AG04449 (cell line): Measurements from ENCODE around the gene PIK3CG.
"Not testable (repeated sequence)": the region's sequence is repeated elsewhere in the genome, so short reads cannot be mapped to it uniquely, and the experiment has no call there.

Experiments
- CTCF ChIA-PET: fragments of 350-600 bp; formaldehyde crosslinking; extraction: SDS; loops from one replicate; lab custom pipeline; 2021; ENCODE audit warnings: antibody characterized with exemption; lab: Yijun Ruan, JAX
- POLR2A ChIA-PET: fragments of 400-600, 350-600 bp; formaldehyde crosslinking; extraction: SDS; loops from one replicate; lab custom pipeline; 2020; ENCODE audit warnings: antibody characterized with exemption, inconsistent platforms; lab: Yijun Ruan, JAX
- DNase-seq: peaks from one replicate; pipeline ENCODE4 v3.0.0-alpha.2; 2010; ENCODE audit warnings: low read depth, low spot score
- H3K4me3 ChIP-seq: 2 replicates; pipeline ENCODE4 v1.5.1; 2011; ENCODE audit warnings: low read depth, mild to moderate bottlenecking, control low read depth, low read length
- CTCF ChIP-seq: IDR thresholded peaks from one replicate; pipeline ENCODE4 v1.5.1; 2011; ENCODE audit warnings: mild to moderate bottlenecking, moderate library complexity, low read length, control low read depth, inconsistent platforms; ENCODE audit not compliant: insufficient read depth; ENCODE audit errors: missing control alignments

The PIK3CG gene

GRCh38 chr7:106823631-106824030 lies 41.5 kb upstream of the PIK3CG start:
- ChIA-PET CTCF (no interaction called here), POLR2A (no interaction called here)
- DNase-seq = no peak
- no peak for TF ChIP-seq CTCF
- no peak overlapping the region for H3K4me3 ChIP-seq

GRCh38 chr7:106824458-106824857 lies 40.6 kb upstream of the PIK3CG start:
- no peak for DNase-seq
- POLR2A ChIA-PET = no interaction called here
- no peak for TF ChIP-seq CTCF

GRCh38 chr7:106827626-106828025 lies 37.5 kb upstream of the PIK3CG start:
- H3K4me3 ChIP-seq = no peak overlapping the region
- TF ChIP-seq CTCF = no peak
- CTCF ChIA-PET = no interaction called here
- POLR2A ChIA-PET = no interaction called here
- DNase-seq = no peak

More at GRCh38 chr7:106824458-106824857, 40.6 kb upstream of the PIK3CG start:
- CTCF ChIA-PET = no interaction called here
- no peak overlapping the region for H3K4me3 ChIP-seq

DNA sequence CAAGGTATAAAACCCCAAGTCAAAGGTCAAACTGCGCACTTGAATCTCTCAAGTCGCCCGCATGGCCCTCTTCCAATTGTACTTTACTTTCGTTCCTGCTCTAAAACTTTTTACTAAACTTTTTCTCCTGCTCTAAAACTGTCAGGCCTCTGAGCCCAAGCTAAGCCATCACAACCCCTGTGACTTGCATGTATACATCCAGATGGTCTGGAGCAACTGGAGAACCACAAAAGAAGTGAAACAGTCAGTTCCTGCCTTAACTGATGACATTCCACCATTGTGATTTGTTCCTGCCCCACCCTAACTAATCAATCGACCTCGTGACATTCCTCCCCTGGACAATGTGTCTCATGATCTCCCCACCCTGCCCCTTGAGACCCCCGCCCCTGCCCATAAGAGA lies 35.6 kb upstream of the PIK3CG start:
- no peak for TF ChIP-seq CTCF
- CTCF ChIA-PET = no interaction called here
- no peak for DNase-seq

GRCh38 chr7:106830896-106831295 lies 34.2 kb upstream of the PIK3CG start:
- CTCF ChIA-PET, POLR2A ChIA-PET, DNase-seq, H3K4me3 ChIP-seq: not testable (repeated sequence)

More for the DNA sequence above, 35.6 kb upstream of the PIK3CG start:
- POLR2A ChIA-PET = no interaction called here
- H3K4me3 ChIP-seq = no peak overlapping the region

DNA sequence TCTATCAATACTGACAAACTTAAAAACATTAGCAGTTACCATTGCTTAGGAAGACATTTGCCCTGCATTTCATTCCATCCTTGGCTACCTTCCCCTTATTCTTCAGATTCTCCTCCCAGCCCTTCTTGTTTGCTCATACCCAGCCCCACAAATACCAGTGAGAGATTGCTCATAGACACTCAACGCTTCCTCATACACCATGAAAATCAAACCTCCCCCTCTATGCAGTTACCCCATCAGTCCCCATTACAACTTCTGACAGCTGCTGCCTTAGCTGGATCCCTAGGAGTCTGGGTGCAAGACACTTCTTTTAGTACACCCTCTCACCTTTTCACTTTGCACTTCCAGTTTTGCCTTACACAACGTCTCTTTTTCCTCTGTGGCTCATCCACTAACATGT lies 28.3 kb upstream of the PIK3CG start:
- ChIA-PET CTCF (no interaction called here), POLR2A (no interaction called here)
- TF ChIP-seq CTCF = no peak
- no peak for DNase-seq
- no peak overlapping the region for H3K4me3 ChIP-seq

GRCh38 chr7:106839511-106839910 lies 25.6 kb upstream of the PIK3CG start:
- ChIA-PET POLR2A (no interaction called here), CTCF (no interaction called here)
- no peak overlapping the region for H3K4me3 ChIP-seq

More at GRCh38 chr7:106839511-106839910, 25.6 kb upstream of the PIK3CG start:
- no peak for TF ChIP-seq CTCF
- DNase-seq = no peak
